Panc1 (cell line): ENCODE data around the gene HTR2B.

Experiments used
- POLR2AphosphoS5 ChIP-seq: IDR thresholded peaks from 2 replicates; pipeline ENCODE4 v1.6.1; 2012; ENCODE audit warnings: mild to moderate bottlenecking, low read depth, low read length, moderate library complexity
- TF ChIP-seq, protein P1 (sequence below): fragments of 450-650 bp; IDR thresholded peaks from 2 replicates; pipeline ENCODE4 v1.5.1; 2017; ENCODE audit warnings: mild to moderate bottlenecking

DNA sequence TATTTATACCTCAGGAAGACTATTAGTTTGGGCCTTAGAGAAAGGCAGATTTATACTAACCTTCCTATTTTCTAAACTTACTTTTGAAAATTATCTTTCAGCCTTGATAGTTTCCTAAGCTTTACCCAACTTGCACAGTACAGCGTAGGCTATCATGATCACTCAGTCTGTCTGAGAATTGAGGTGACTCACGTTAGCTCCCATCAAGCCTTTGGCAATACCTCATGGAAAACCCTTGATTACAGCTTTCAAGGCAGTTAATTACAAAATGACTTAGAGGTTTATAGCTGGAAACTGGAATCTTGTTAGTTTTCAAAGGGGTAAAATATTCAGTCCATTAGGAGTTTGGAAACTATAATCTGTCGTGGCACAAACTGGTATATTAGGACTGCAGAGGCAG lies 47.2 kb upstream of the HTR2B start:
- TF ChIP-seq, protein P1, sequence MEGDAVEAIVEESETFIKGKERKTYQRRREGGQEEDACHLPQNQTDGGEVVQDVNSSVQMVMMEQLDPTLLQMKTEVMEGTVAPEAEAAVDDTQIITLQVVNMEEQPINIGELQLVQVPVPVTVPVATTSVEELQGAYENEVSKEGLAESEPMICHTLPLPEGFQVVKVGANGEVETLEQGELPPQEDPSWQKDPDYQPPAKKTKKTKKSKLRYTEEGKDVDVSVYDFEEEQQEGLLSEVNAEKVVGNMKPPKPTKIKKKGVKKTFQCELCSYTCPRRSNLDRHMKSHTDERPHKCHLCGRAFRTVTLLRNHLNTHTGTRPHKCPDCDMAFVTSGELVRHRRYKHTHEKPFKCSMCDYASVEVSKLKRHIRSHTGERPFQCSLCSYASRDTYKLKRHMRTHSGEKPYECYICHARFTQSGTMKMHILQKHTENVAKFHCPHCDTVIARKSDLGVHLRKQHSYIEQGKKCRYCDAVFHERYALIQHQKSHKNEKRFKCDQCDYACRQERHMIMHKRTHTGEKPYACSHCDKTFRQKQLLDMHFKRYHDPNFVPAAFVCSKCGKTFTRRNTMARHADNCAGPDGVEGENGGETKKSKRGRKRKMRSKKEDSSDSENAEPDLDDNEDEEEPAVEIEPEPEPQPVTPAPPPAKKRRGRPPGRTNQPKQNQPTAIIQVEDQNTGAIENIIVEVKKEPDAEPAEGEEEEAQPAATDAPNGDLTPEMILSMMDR = no peak
- no peak for TF ChIP-seq POLR2AphosphoS5
